MV-4-11 (cell line): Measurements from ENCODE around the gene CIAO3.

ENCODE experiments used
- DNase-seq: peaks from one replicate; lab custom pipeline; 2025; lab: John Stamatoyannopoulos, UW

Gene CIAO3

GRCh38 chr16:734981-735881 lies 5.6 kb downstream of the CIAO3 start:
- no peak for DNase-seq

GRCh38 chr16:734208-734980 lies 6.4 kb downstream of the CIAO3 start:
- DNase-seq, result no peak

GRCh38 chr16:733382-734207 lies 7.2 kb downstream of the CIAO3 start:
- DNase-seq, result no peak

- no peak for DNase-seq
These were observed 7.9 kb downstream of the CIAO3 start for GRCh38 chr16:732936-733335.

- no peak for DNase-seq
These were observed 8.5 kb downstream of the CIAO3 start for GRCh38 chr16:732332-732731.

- no peak for DNase-seq
These were observed 9.9 kb downstream of the CIAO3 start for GRCh38 chr16:730666-731509.

- no peak for DNase-seq
These were observed 10.8 kb downstream of the CIAO3 start for GRCh38 chr16:729768-730665.

- no peak for DNase-seq
These were observed 11.7 kb downstream of the CIAO3 start for GRCh38 chr16:728890-729744.

GRCh38 chr16:728131-728889 lies 12.5 kb downstream of the CIAO3 start:
- peak; percentile 84 for DNase-seq

GRCh38 chr16:727291-727977 lies 13.4 kb downstream of the CIAO3 start:
- DNase-seq, result peak; percentile 6

- peak; percentile 79 for DNase-seq
These were observed 14.1 kb downstream of the CIAO3 start, which contains the start of the genes CCDC78 and HAGHL for GRCh38 chr16:726438-727290. Gene CCDC78, minus strand, starts transcription at chr16:726443. Its CDS starts 76 bp downstream, at chr16:726367. Gene HAGHL, plus strand, starts transcription at chr16:727106. Its CDS starts 404 bp downstream, at chr16:727510.

- DNase-seq, result no peak
These were observed 14.7 kb downstream of the CIAO3 start for GRCh38 chr16:726188-726437.

- no peak for DNase-seq
These were observed 15.2 kb downstream of the CIAO3 start for GRCh38 chr16:725463-726187.

GRCh38 chr16:725041-725376 lies 15.8 kb downstream of the CIAO3 start:
- no peak for DNase-seq

GRCh38 chr16:724188-725040 lies 16.4 kb downstream of the CIAO3 start:
- DNase-seq, result no peak

GRCh38 chr16:723695-724094 lies 17.1 kb downstream of the CIAO3 start:
- DNase-seq, result no peak
